Esophagus muscularis mucosa (tissue), 4 donors: ENCODE results near the gene ANAPC1. TPM values are rescaled to one million over a fixed set of nuclear protein-coding genes. Genes with fewer than 3 reads are reported as not detected.
"Not testable (repeated sequence)": the region's sequence is repeated elsewhere in the genome, so short reads cannot be mapped to it uniquely, and the experiment has no call there.

Experiments used
- DNase-seq: peaks from one replicate; pipeline ENCODE4 v3.0.0-alpha.2; 2017; ENCODE audit errors: extremely low spot score
- H3K27ac ChIP-seq, 4 donors: fragments of 200-600 bp; sonication (generic); replicated peaks in 1 of 4; 1 replicate in 3 of 4; 2 replicates in 1 of 4; pipeline ENCODE4 v1.5.1; 2016 to 2019; ENCODE audit warnings: mild to moderate bottlenecking in 1 of 4
- H3K27me3 ChIP-seq, 4 donors: fragments of 200-600 bp; sonication (generic); one replicate each; pipeline versions ENCODE4 v1.5.1 to v1.6.0; 2016 to 2019
- H3K36me3 ChIP-seq, 4 donors: fragments of 200-600 bp; sonication (generic); one replicate each; pipeline ENCODE4 v1.5.1; 2016 to 2019
- H3K4me1 ChIP-seq, 4 donors: fragments of 200-600 bp; sonication (generic); one replicate each; pipeline ENCODE4 v1.5.1; 2016 to 2019
- H3K4me3 ChIP-seq, 4 donors: fragments of 200-600 bp; sonication (generic); 1 replicate in 2 of 4; 2 replicates in 2 of 4; pipeline ENCODE4 v1.5.1; 2016 to 2019; ENCODE audit warnings: mild to moderate bottlenecking in 4 of 4, moderate library complexity in 1 of 4
- H3K9me3 ChIP-seq, 4 donors: fragments of 200-600 bp; sonication (generic); 1 replicate in 3 of 4; 2 replicates in 1 of 4; pipeline ENCODE4 v1.5.1; 2016 to 2019
- POLR2AphosphoS5 ChIP-seq, 2 donors: sonication (generic); formaldehyde crosslinking; IDR thresholded peaks; one replicate each; pipeline ENCODE4 v1.6.1; 2017; ENCODE audit warnings: antibody characterized with exemption in 2 of 2
- WGBS: methylation state at CpG from one replicate; pipeline ENCODE4 v1.1.5; 2018; 5-methylcytosine and 5-hydroxymethylcytosine counted together
- intact Hi-C: fragments of 100-400 bp; cut with DNase I; formaldehyde crosslinking; loops from one replicate; pipeline ENCODE4 v1.15.1; 2023
- total RNA-seq, 4 donors: library from RNA; depleted of rRNA; stranded (reverse); fragments of >200 nt; gene quantifications; one replicate each; pipeline versions ENCODE4 v1.1.0 to v1.2.1, GENCODE V29; 2016
- TF ChIP-seq, protein P1 (sequence below), 3 experiments: fragments of 200-600 bp in 2 of 3; fragments of 450-650 bp in 1 of 3; sonication (generic) in 2 of 3; IDR thresholded peaks; one replicate each; pipeline ENCODE4 v1.5.1; 2017 to 2019; ENCODE audit warnings: antibody characterized with exemption in 3 of 3, mild to moderate bottlenecking in 2 of 3, moderate library complexity in 1 of 3

ANAPC1 gene
- total RNA-seq, 4 donors from 2014 or later, result 27.7 to 45.7 (median 39.7) TPM

DNA sequence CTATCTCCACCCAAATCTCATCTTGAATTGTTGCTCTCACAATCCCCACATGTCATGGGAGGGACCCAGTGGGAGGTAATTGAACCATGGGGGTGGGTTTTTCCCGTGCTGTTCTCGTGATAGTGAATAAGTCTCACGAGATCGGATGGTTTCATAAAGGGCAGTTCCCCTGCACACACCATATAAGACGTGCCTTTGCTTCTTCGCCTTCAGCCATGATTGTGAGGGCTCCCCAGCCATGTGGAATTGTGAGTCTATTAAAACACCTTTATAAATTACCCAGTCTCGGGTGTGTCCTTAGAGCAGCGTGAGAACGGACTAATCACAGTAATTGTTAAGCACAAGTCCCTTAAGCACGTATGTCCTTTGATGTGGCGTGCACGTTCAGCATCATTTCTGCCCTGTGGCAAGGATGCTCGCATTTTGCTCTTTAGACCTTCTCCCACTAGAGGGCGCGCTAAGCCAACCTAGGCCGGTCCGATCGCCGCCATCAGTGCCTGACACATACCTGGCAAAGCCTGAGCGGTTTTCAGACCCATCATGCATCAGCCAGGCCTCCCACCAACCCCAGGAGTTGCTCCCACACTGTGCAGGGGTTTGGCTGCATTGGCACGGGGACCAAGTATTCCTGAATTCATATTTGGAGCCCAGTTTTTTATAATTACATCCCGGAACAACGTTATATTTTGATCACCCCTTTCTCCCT is 136.4 kb downstream of the ANAPC1 start:
- H3K4me1 ChIP-seq, H3K36me3 ChIP-seq, H3K27me3 ChIP-seq, H3K4me3 ChIP-seq, H3K27ac ChIP-seq, H3K9me3 ChIP-seq, intact Hi-C loops: not testable (repeated sequence)
- peak; percentile 7 for DNase-seq
- TF ChIP-seq, protein P1, sequence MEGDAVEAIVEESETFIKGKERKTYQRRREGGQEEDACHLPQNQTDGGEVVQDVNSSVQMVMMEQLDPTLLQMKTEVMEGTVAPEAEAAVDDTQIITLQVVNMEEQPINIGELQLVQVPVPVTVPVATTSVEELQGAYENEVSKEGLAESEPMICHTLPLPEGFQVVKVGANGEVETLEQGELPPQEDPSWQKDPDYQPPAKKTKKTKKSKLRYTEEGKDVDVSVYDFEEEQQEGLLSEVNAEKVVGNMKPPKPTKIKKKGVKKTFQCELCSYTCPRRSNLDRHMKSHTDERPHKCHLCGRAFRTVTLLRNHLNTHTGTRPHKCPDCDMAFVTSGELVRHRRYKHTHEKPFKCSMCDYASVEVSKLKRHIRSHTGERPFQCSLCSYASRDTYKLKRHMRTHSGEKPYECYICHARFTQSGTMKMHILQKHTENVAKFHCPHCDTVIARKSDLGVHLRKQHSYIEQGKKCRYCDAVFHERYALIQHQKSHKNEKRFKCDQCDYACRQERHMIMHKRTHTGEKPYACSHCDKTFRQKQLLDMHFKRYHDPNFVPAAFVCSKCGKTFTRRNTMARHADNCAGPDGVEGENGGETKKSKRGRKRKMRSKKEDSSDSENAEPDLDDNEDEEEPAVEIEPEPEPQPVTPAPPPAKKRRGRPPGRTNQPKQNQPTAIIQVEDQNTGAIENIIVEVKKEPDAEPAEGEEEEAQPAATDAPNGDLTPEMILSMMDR (IDR thresholded peaks at IDR 0.05), result peak; percentile 5 to 48 (median 47)
- WGBS, result 48% methylated on average over 3 of the region's 23 CpGs

DNA sequence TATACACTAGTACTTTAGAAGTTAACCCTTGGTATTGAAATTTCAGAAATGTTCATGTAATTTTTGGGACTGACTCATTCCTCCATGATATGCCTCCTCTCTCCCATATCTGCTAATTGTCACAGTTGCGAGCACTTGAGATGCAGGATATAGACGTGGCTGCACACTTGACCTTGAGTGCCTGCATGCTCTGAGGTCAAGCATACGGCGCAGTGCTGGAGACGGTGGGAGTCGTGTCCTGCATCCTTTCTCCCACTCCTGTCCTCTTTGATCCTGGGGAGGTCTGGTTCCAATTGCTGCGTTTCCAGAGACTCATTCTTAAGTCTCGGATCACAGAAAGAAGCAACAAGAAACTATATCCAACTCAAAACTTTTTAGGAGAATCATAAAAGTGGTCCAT is 139.2 kb downstream of the ANAPC1 start:
- 88% methylated on average over 8 of the region's 8 CpGs for WGBS
- H3K27ac ChIP-seq, H3K4me1 ChIP-seq, H3K9me3 ChIP-seq, intact Hi-C loops, H3K4me3 ChIP-seq, H3K36me3 ChIP-seq, H3K27me3 ChIP-seq: not testable (repeated sequence)
- peak; percentile 60 for DNase-seq

DNA sequence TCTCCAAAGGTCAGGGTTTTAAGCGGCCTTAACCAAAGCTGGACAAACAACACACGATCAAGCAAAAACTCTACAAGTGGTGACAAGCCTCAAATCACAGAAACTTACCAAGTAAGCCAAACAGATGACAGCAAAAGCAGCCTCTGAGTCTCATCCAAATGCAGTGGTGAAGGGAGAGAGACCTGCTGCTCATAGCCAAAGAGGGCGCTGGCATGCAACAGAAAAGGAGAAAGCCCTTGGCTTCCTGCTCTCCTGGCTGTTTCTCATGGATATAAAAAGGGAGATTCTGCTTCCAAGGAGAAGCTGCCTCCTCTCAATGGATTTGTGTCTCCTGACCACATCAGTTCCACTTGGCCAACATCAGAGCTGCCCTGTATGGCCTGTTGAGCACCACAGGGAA is 142.5 kb downstream of the ANAPC1 start:
- H3K27ac ChIP-seq, H3K36me3 ChIP-seq, H3K4me3 ChIP-seq, DNase-seq, H3K27me3 ChIP-seq, intact Hi-C loops, H3K4me1 ChIP-seq, H3K9me3 ChIP-seq: not testable (repeated sequence)
- 78% methylated on average over 2 of the region's 3 CpGs for WGBS

DNA sequence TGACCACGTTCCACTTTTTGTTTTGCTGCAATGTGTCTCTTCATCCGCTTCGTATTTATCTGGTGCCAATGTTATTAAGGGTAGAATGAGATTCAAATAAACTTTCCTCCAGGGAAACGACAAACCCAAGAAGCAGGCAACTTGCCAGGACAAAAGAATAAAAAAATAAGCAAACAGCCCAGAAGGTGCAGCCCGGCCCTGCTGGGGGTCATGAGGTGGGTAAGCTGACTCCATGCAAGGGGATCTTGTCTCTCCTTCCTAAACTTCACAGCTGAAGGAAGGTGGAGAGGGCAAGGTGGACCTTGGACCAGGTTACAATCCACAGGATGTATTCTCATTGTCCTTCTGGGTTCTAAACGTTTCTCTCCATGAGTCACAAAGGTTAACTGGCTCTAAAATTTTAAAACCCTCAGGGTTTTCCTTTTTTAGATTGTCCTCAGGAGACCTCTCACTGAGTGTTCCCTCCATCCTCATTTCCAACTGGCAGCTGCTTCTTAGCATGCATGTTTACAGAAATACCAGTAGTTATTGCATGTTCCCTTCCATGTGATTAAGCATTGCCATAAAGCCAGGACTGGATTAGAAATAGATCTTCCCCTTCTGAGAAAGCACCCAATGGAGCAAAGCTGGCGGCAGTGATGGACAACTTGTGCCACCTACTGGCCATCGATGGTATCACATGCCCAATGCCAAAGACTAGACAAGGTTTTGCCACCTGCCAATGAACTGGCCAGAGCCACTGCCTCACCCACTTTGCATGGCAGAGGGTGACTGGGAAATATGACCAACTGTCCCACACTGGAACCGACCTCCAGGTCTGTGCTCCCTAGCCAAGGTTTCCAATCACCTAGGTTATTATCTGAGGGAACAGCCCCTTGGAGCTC is 147.9 kb downstream of the ANAPC1 start:
- H3K4me3 ChIP-seq, H3K9me3 ChIP-seq, H3K36me3 ChIP-seq, H3K27me3 ChIP-seq, intact Hi-C loops: not testable (repeated sequence)
- DNase-seq, result peak; percentile 26
- Histone ChIP-seq H3K27ac (peak overlapping the region in 2 of 4 donors; percentile 6 to 36), H3K4me1 (peaks cover 0 to 12% (median 10%) of the 10 kb centered on the region in 4 donors)
- TF ChIP-seq, protein P1 (IDR thresholded peaks at IDR 0.05), result peak; percentile 6 to 67 (median 60)
- peak in 1 of 2 donors; percentile 34 for TF ChIP-seq POLR2AphosphoS5 (IDR thresholded peaks at IDR 0.05)
- 32% methylated on average over 6 of the region's 9 CpGs for WGBS

DNA sequence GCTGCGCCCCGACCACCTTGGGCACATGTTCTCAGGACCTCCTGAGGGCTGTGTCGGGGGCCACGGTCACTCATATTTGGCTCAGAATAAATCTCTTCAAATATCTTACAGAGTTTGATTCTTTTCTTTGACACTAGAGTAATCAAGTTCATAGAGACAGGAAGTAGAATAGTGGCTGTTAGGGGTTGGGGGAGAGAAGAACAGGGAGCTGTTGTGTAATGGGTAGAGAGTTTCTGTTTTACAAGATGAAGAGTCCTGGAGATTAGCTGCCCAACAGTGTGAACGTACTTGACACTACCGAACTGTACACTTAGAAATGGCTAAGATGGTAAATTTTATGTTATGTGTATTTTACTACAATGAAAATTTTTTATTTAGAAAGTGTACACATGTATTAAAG is 148.6 kb downstream of the ANAPC1 start:
- Histone ChIP-seq H3K27ac (peak overlapping the region in 1 of 4 donors; percentile 6), H3K4me1 (peaks cover 0 to 12% (median 10%) of the 10 kb centered on the region in 4 donors)
- intact Hi-C loops, DNase-seq, H3K4me3 ChIP-seq, H3K27me3 ChIP-seq, H3K9me3 ChIP-seq, H3K36me3 ChIP-seq: not testable (repeated sequence)
- WGBS, result 86% methylated on average over 5 of the region's 6 CpGs

DNA sequence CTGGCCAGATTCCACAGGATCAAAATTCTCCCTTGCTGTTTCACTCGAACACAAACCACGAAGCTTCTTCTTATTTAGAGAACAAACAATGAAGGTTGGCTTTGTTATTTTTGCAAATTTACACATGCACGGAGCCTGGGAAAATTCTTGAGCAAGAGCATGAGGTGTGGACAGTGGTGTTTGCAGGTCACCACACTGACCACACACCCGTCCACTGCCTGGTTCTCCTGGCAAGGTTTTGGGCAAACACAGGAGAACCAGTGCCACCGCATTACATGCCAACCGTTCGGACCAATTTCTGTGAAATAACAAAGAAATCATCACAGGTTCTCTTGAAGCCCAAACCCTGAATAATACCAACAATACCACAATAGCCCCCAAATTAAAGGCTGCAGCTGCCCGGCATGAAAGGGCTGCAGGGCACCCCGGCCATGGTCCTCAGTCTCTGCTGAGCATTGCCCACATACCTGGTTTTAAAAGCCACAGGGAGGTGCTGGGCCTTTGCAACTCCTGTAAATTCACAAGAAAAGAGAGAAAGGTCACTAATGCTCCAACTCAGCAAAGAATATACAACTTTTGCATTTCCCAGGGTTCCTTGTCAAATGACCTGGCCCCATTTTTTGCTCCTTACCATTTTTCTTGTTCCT is 154.1 kb downstream of the ANAPC1 start:
- H3K4me3 ChIP-seq, H3K27ac ChIP-seq, H3K36me3 ChIP-seq, intact Hi-C loops, H3K9me3 ChIP-seq, H3K27me3 ChIP-seq, H3K4me1 ChIP-seq, DNase-seq: not testable (repeated sequence)
- no CpG with 5 or more reads among the region's 9 CpGs for WGBS

DNA sequence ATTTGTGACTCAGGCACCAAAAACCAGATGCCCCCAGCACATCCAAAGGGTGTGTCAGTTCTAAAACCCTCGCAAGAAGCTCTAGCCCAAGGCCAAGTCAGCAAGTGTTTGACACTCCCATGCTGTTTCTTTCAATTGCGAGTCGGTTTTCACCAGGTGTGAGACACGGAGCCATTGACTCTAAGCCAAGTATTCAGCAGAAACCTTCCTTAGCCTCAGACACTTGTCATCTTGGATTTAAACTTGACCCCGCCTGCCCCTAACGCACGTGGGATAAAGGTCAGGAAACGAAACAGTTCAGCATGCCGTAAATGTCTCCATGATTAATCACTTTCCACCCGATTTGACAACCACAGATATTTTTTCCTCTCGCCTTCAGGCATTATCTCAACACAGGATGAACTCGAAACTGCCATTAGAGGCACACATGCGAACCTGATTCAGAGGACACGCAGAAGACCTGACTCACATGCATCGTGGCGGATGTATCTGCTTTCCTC is 156.3 kb downstream of the ANAPC1 start:
- H3K9me3 ChIP-seq, H3K27ac ChIP-seq, H3K4me1 ChIP-seq, H3K27me3 ChIP-seq, intact Hi-C loops, H3K4me3 ChIP-seq, DNase-seq, H3K36me3 ChIP-seq: not testable (repeated sequence)
- WGBS, result 84% methylated on average over 10 of the region's 16 CpGs

DNA sequence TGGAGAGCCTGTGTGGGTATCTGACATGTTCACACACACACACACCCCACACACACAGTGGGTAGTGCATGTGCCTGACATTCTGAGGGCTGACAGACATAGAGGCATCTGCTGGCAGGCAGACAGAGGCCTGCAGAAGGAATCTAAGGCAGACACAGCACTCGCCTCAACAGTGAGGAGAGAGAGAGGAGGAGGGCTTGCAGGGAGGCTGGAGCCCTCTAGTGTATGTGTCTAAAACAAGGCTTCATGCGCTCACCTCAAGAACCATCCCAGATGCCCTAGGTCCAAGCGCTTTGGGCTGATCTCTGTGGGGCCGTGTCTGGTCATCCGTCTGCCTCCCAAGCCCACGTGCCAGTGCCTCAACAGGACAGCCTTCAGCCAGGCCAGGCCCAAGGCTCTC is 158.3 kb downstream of the ANAPC1 start:
- H3K27ac ChIP-seq, H3K9me3 ChIP-seq, H3K4me3 ChIP-seq, intact Hi-C loops, H3K36me3 ChIP-seq, DNase-seq, H3K4me1 ChIP-seq, H3K27me3 ChIP-seq: not testable (repeated sequence)
- WGBS, result 58% methylated on average over 3 of the region's 6 CpGs

DNA sequence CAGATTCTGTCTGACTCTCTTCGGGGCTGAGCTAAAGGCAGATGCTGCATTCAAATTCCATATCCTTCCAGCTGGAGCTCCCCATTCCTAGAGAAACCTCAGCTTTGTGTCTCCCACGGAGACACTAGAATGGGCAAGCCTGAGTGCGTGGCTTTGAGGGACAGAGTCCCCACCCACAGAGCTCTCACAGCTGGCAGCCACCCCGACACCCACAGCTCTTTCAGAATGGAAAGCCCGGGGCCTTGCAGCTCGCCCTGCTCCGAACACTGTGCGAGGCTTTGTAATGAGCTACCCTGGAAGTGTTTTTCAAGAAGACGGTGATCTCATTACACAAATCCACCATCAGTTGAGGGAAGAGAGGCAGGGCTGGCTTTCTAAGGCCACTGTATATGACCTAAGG is 164.4 kb downstream of the ANAPC1 start:
- H3K36me3 ChIP-seq, H3K27me3 ChIP-seq, H3K9me3 ChIP-seq, H3K4me3 ChIP-seq, intact Hi-C loops, DNase-seq, H3K27ac ChIP-seq, H3K4me1 ChIP-seq: not testable (repeated sequence)
- 87% methylated on average over 7 of the region's 9 CpGs for WGBS
